GM12878 (cell line): ENCODE results near the gene ELANE. TPM values are rescaled to one million over a fixed set of nuclear protein-coding genes. Genes with fewer than 3 reads are reported as not detected.
"Not testable (repeated sequence)": the region's sequence is repeated elsewhere in the genome, so short reads cannot be mapped to it uniquely, and the experiment has no call there.

Experiments used
- ATAC-seq: fragments of 200-7000 bp; cut with Tn5 transposase; 3 replicates; pipeline ENCODE4 v1.9.1; 2020; ENCODE audit warnings: mild to moderate bottlenecking, moderate library complexity
- BruUV-seq: library from RNA; stranded (reverse); fragments of 400-500 nt; replicated peaks from 2 replicates; lab custom pipeline; 2021; lab: Mats Ljungman, UMichigan
- CTCF ChIA-PET: fragments of 300-600 bp; sonication (Branson Sonifier 250); formaldehyde crosslinking; extraction: SDS; loops from one replicate; lab custom pipeline; 2021; ENCODE audit warnings: inconsistent platforms; lab: Yijun Ruan, JAX
- POLR2A ChIA-PET: fragments of 350-600 bp; formaldehyde crosslinking; extraction: SDS; loops from one replicate; lab custom pipeline; 2021; ENCODE audit warnings: inconsistent platforms; lab: Charles Lee
- RAD21 ChIA-PET: fragments of 300-600 bp; sonication (Branson Sonifier 250); formaldehyde crosslinking; loops from one replicate; lab custom pipeline; 2023; ENCODE audit warnings: antibody characterized with exemption; ENCODE audit not compliant: unreplicated experiment; lab: Charles Lee
- SMC1A ChIA-PET: fragments of 300-600 bp; sonication (Branson Sonifier 250); formaldehyde crosslinking; loops from one replicate; lab custom pipeline; 2023; ENCODE audit not compliant: unreplicated experiment, uncharacterized antibody; lab: Charles Lee
- DNase-seq: peaks from one replicate; pipeline ENCODE4 v3.0.0-alpha.2; 2011; ENCODE audit warnings: low read depth, low spot score
- FAIRE-seq: peaks from 3 replicates; lab custom pipeline; 2011; peaks lifted over from hg19 to GRCh38; lab: Jason Lieb, UNC
- H2AFZ ChIP-seq: 2 replicates; pipeline ENCODE4 v1.6.0; 2011; ENCODE audit warnings: low read depth, low read length, control low read depth; ENCODE audit not compliant: control insufficient read depth
- H3K27ac ChIP-seq: 2 replicates; pipeline ENCODE4 v1.5.1; 2011; ENCODE audit warnings: control low read depth; ENCODE audit not compliant: control insufficient read depth, insufficient read depth
- H3K27me3 ChIP-seq, 2 experiments: replicated peaks in 1 of 2; 2 replicates each; pipeline versions ENCODE4 v1.6.0 to v1.6.1; 2011; ENCODE audit warnings: low read length in 1 of 2; ENCODE audit not compliant: control insufficient read depth in 2 of 2, insufficient read depth in 2 of 2
- H3K36me3 ChIP-seq, 2 experiments: 2 replicates each; pipeline ENCODE4 v1.5.1; 2011; ENCODE audit warnings: low read length in 1 of 2; ENCODE audit not compliant: control insufficient read depth in 2 of 2, insufficient read depth in 2 of 2
- H3K4me1 ChIP-seq: 2 replicates; pipeline ENCODE4 v1.6.1; 2011; ENCODE audit warnings: mild to moderate bottlenecking, low read length, moderate library complexity, mixed read lengths; ENCODE audit not compliant: control insufficient read depth, insufficient read depth
- H3K4me2 ChIP-seq: 2 replicates; pipeline ENCODE4 v1.6.0; 2011; ENCODE audit warnings: control low read depth; ENCODE audit not compliant: control insufficient read depth, insufficient read depth
- H3K4me3 ChIP-seq: fragments of 200-600 bp; sonication (generic); 2 replicates; pipeline ENCODE4 v1.5.1; 2016
- H3K79me2 ChIP-seq: 2 replicates; pipeline ENCODE4 v1.6.0; 2011; ENCODE audit warnings: low read length; ENCODE audit not compliant: control insufficient read depth, insufficient read depth
- H3K9ac ChIP-seq: 2 replicates; pipeline ENCODE4 v1.8.0; 2011; ENCODE audit warnings: low read length, control low read depth, mixed read lengths; ENCODE audit not compliant: control insufficient read depth, insufficient read depth
- H3K9me3 ChIP-seq: replicated peaks from 3 replicates; pipeline ENCODE4 v1.5.1; 2011; ENCODE audit warnings: mild to moderate bottlenecking, low read length; ENCODE audit not compliant: control insufficient read depth, insufficient read depth
- H4K20me1 ChIP-seq: 2 replicates; pipeline ENCODE4 v1.6.0; 2011; ENCODE audit not compliant: control insufficient read depth, insufficient read depth
- FOS ChIP-seq: IDR thresholded peaks from 3 replicates; pipeline ENCODE4 v1.6.1; 2011; ENCODE audit warnings: borderline replicate concordance; ENCODE audit not compliant: insufficient read length; ENCODE audit errors: extremely low read depth
- HDGF ChIP-seq: fragments of 450-650 bp; IDR thresholded peaks from 2 replicates; pipeline ENCODE4 v1.6.1; 2016; ENCODE audit warnings: antibody characterized with exemption
- TCF12 ChIP-seq: IDR thresholded peaks from 2 replicates; pipeline ENCODE4 v1.6.1; 2011; ENCODE audit warnings: low read depth, mild to moderate bottlenecking, low read length
- TCF3 ChIP-seq: IDR thresholded peaks from 2 replicates; pipeline ENCODE4 v1.6.1; 2012; ENCODE audit warnings: low read depth, mild to moderate bottlenecking, low read length, borderline replicate concordance; ENCODE audit not compliant: insufficient read depth
- WGBS: methylation state at CpG from one replicate; pipeline ENCODE4 v1.1.6; 2016; ENCODE audit warnings: low lambda C conversion rate; ENCODE audit not compliant: insufficient replicate concordance, insufficient coverage; ENCODE audit errors: missing lambda C conversion rate; 5-methylcytosine and 5-hydroxymethylcytosine counted together
- in situ Hi-C: fragments of 300-500 bp; cut with MboI; formaldehyde crosslinking; loops from 9 replicates; pipeline ENCODE4 v1.14.3; 2018; ENCODE audit warnings: mixed read lengths
- intact Hi-C: fragments of 100-400 bp; cut with micrococcal nuclease; formaldehyde crosslinking; loops from one replicate; pipeline ENCODE4 v1.14.2; 2022; ENCODE audit not compliant: unreplicated experiment
- polyA plus RNA-seq, 11 experiments: library from polyadenylated mRNA; depleted of rRNA in 4 of 11; unstranded in 6 of 11; stranded (reverse) in 5 of 11; fragments of >200 nt; fragmentation: Nextera tagmentation in 4 of 11; fragmentation: Illumina TruSeq in 1 of 11; extraction: Ambion mirVana in 4 of 11; extraction: Trizol in 1 of 11; gene quantifications; 1 replicate in 1 of 11; 2 replicates in 10 of 11; pipeline versions ENCODE4 v1.2.1 to v1.2.3, GENCODE V29; 2011 to 2016; ENCODE audit warnings: inconsistent platforms in 2 of 11, missing spikeins in 2 of 11, low read depth in 1 of 11
- total RNA-seq, 4 experiments: library from RNA; depleted of rRNA in 3 of 4; stranded (reverse); fragments of >200 nt in 3 of 4; fragmentation: Illumina TruSeq in 1 of 4; extraction: Trizol in 1 of 4; gene quantifications; 2 replicates each; pipeline versions ENCODE4 v1.2.1 to v1.2.3, GENCODE V29; 2013 to 2021

The ELANE gene
- total and polyA plus RNA-seq, 10 of the 15 experiments (the other 5 are each of a cell fraction or from before 2014, with no cell fraction given) = not detected

- Histone ChIP-seq H3K4me2 (peak overlapping the region; percentile 92; the same call in 1 of the 2 replicates), H3K4me3 (peak overlapping the region; percentile 95; the same call in 1 of the 2 replicates), H3K9ac (peak overlapping the region; percentile 77; the same call in 1 of the 2 replicates)
- ChIA-PET SMC1A (interaction anchor here (0.6 to 2.0 kb wide), 2 partner anchors 16 to 322 kb away, joined by 3 to 15 read pairs; no protein-coding TSS in a partner anchor), CTCF (interaction anchor here (2.0 kb wide), 1 partner anchor 28 kb away, joined by 22 read pairs; no protein-coding TSS in a partner anchor), POLR2A (interaction anchor here (1.0 kb wide), 1 partner anchor 125 kb away, joined by 4 read pairs; no protein-coding TSS in a partner anchor), RAD21 (interaction anchor here (2.0 to 2.3 kb wide), 2 partner anchors 16 to 28 kb away, joined by 7 to 24 read pairs; no protein-coding TSS in a partner anchor)
- H2AFZ ChIP-seq, H3K27me3 ChIP-seq, in situ Hi-C loops, H3K9me3 ChIP-seq, H3K79me2 ChIP-seq, intact Hi-C loops, H3K27ac ChIP-seq, DNase-seq, H3K36me3 ChIP-seq, FAIRE-seq, H3K4me1 ChIP-seq, ATAC-seq, BruUV-seq, H4K20me1 ChIP-seq: not testable (repeated sequence)
- 70% methylated on average over 31 of the region's 50 CpGs for WGBS
- TF ChIP-seq TCF12 = 0 out of 2 replicates have a peak, but pooled peaks have one; percentile 44
- peak; percentile 49; the same call in 1 of the 2 replicates for TF ChIP-seq TCF3
These were observed 39.5 kb downstream of the ELANE start for GRCh38 chr19:891421-892200.

- in situ Hi-C loops = no loop called here
- Histone ChIP-seq H2AFZ (no peak overlapping the region; the same call in 1 of the 2 replicates), H3K27me3 (no peaks in the 10 kb centered on the region), H3K79me2 (peaks cover 7% of the 10 kb centered on the region), H4K20me1 (no peaks in the 10 kb centered on the region), H3K4me3 (peak overlapping the region; percentile 95), H3K27ac (peak overlapping the region; percentile 81), H3K36me3 (no peaks in the 10 kb centered on the region), H3K4me2 (peak overlapping the region; percentile 92), H3K9me3 (no peaks in the 10 kb centered on the region), H3K4me1 (no peaks in the 10 kb centered on the region), H3K9ac (peak overlapping the region; percentile 77)
- ChIA-PET CTCF (interaction anchor here (0.6 to 2.0 kb wide), 5 partner anchors 16 to 386 kb away, joined by 3 to 22 read pairs (median 4); no protein-coding TSS in a partner anchor), SMC1A (interaction anchor here (0.9 to 2.0 kb wide), 3 partner anchors 15 to 29 kb away, joined by 5 to 15 read pairs (median 12); no protein-coding TSS in a partner anchor), POLR2A (interaction anchor here (0.6 to 1.4 kb wide), 8 partner anchors 11 to 124 kb away, joined by 3 to 27 read pairs (median 4); no protein-coding TSS in a partner anchor), RAD21 (interaction anchor here (1.8 to 2.3 kb wide), 3 partner anchors 15 to 29 kb away, joined by 7 to 24 read pairs (median 14); no protein-coding TSS in a partner anchor)
- 0 out of 2 replicates have a peak, but pooled peaks have one; percentile 53 for TF ChIP-seq HDGF
- no peak for TF ChIP-seq FOS
- 3% methylated on average over 9 of the region's 27 CpGs for WGBS
- DNase-seq = no peak
- BruUV-seq = no TSS peak
- intact Hi-C loops = no loop called here
- peak; percentile 61 for ATAC-seq
- no peak for FAIRE-seq
These were observed 40.3 kb downstream of the ELANE start for GRCh38 chr19:892243-892893.
